ENCODE measurements around the gene TET2. TPM values are rescaled to one million over a fixed set of nuclear protein-coding genes. Genes with fewer than 3 reads are reported as not detected.

Gene TET2
- total RNA-seq, 1 donor from 2014 or later: 34.8 TPM

DNA sequence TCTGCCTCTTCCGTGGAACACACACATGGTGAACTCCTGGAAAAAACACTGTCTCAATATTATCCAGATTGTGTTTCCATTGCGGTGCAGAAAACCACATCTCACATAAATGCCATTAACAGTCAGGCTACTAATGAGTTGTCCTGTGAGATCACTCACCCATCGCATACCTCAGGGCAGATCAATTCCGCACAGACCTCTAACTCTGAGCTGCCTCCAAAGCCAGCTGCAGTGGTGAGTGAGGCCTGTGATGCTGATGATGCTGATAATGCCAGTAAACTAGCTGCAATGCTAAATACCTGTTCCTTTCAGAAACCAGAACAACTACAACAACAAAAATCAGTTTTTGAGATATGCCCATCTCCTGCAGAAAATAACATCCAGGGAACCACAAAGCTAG lies 87.9 kb downstream of the TET2 start:
- H3K27me3 Mint-ChIP-seq: no peaks in the 10 kb centered on the region
- no peak for DNase-seq (ENCODE audit: extremely low spot score, unreplicated experiment)

DNA sequence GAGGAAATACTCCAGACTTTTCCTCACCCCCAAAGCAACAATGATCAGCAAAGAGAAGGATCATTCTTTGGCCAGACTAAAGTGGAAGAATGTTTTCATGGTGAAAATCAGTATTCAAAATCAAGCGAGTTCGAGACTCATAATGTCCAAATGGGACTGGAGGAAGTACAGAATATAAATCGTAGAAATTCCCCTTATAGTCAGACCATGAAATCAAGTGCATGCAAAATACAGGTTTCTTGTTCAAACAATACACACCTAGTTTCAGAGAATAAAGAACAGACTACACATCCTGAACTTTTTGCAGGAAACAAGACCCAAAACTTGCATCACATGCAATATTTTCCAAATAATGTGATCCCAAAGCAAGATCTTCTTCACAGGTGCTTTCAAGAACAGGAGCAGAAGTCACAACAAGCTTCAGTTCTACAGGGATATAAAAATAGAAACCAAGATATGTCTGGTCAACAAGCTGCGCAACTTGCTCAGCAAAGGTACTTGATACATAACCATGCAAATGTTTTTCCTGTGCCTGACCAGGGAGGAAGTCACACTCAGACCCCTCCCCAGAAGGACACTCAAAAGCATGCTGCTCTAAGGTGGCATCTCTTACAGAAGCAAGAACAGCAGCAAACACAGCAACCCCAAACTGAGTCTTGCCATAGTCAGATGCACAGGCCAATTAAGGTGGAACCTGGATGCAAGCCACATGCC lies 89.7 kb downstream of the TET2 start:
- peaks cover 49% of the 10 kb centered on the region for H3K36me3 Mint-ChIP-seq
- TF ChIP-seq, protein P1, sequence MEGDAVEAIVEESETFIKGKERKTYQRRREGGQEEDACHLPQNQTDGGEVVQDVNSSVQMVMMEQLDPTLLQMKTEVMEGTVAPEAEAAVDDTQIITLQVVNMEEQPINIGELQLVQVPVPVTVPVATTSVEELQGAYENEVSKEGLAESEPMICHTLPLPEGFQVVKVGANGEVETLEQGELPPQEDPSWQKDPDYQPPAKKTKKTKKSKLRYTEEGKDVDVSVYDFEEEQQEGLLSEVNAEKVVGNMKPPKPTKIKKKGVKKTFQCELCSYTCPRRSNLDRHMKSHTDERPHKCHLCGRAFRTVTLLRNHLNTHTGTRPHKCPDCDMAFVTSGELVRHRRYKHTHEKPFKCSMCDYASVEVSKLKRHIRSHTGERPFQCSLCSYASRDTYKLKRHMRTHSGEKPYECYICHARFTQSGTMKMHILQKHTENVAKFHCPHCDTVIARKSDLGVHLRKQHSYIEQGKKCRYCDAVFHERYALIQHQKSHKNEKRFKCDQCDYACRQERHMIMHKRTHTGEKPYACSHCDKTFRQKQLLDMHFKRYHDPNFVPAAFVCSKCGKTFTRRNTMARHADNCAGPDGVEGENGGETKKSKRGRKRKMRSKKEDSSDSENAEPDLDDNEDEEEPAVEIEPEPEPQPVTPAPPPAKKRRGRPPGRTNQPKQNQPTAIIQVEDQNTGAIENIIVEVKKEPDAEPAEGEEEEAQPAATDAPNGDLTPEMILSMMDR (conservative IDR thresholded peaks at IDR 0.05): no peak
- no peak overlapping the region for H3K27ac Mint-ChIP-seq
- no peaks in the 10 kb centered on the region for H3K27me3 Mint-ChIP-seq
- no peak overlapping the region for H3K4me3 Mint-ChIP-seq
- DNase-seq (ENCODE audit: extremely low spot score, unreplicated experiment): no peak
- no peaks in the 10 kb centered on the region for H3K9me3 Mint-ChIP-seq
- no peaks in the 10 kb centered on the region for H3K4me1 Mint-ChIP-seq (ENCODE audit: unreplicated experiment)

More for the DNA sequence above, 87.9 kb downstream of the TET2 start:
- H3K4me3 Mint-ChIP-seq: no peak overlapping the region
- TF ChIP-seq, protein P1 (conservative IDR thresholded peaks at IDR 0.05): no peak
- H3K4me1 Mint-ChIP-seq (ENCODE audit: unreplicated experiment): no peaks in the 10 kb centered on the region
- H3K9me3 Mint-ChIP-seq: no peaks in the 10 kb centered on the region
- H3K27ac Mint-ChIP-seq: no peak overlapping the region
- H3K36me3 Mint-ChIP-seq: peaks cover 41% of the 10 kb centered on the region

DNA sequence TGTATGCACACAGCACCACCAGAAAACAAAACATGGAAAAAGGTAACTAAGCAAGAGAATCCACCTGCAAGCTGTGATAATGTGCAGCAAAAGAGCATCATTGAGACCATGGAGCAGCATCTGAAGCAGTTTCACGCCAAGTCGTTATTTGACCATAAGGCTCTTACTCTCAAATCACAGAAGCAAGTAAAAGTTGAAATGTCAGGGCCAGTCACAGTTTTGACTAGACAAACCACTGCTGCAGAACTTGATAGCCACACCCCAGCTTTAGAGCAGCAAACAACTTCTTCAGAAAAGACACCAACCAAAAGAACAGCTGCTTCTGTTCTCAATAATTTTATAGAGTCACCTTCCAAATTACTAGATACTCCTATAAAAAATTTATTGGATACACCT lies 90.2 kb downstream of the TET2 start:
- H3K36me3 Mint-ChIP-seq: peaks cover 49% of the 10 kb centered on the region
- no peak overlapping the region for H3K4me3 Mint-ChIP-seq
- no peaks in the 10 kb centered on the region for H3K27me3 Mint-ChIP-seq
- H3K4me1 Mint-ChIP-seq (ENCODE audit: unreplicated experiment): no peaks in the 10 kb centered on the region
- DNase-seq (ENCODE audit: extremely low spot score, unreplicated experiment): no peak
- TF ChIP-seq, protein P1 (conservative IDR thresholded peaks at IDR 0.05): no peak
- H3K9me3 Mint-ChIP-seq: no peaks in the 10 kb centered on the region
- H3K27ac Mint-ChIP-seq: no peak overlapping the region

DNA sequence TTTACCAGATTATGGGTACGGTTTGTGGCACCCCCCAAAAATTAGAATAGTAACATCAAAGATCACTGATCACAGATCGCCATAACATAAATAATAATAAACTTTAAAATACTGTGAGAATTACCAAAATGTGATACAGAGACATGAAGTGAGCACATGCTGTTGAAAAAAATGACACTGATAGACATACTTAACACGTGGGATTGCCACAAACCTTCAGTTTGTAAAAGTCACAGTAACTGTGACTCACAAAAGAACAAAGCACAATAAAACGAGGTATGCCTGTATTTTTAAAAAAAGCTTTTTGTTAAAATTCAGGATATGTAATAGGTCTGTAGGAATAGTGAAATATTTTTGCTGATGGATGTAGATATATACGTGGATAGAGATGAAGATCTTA lies 93.4 kb downstream of the TET2 start:
- no peak for DNase-seq (ENCODE audit: extremely low spot score, unreplicated experiment)
- no peaks in the 10 kb centered on the region for H3K27me3 Mint-ChIP-seq
- H3K27ac Mint-ChIP-seq: no peak overlapping the region
- TF ChIP-seq, protein P1 (conservative IDR thresholded peaks at IDR 0.05): no peak
- H3K4me3 Mint-ChIP-seq: no peak overlapping the region
- no peaks in the 10 kb centered on the region for H3K9me3 Mint-ChIP-seq
- peaks cover 44% of the 10 kb centered on the region for H3K36me3 Mint-ChIP-seq
- no peaks in the 10 kb centered on the region for H3K4me1 Mint-ChIP-seq (ENCODE audit: unreplicated experiment)

DNA sequence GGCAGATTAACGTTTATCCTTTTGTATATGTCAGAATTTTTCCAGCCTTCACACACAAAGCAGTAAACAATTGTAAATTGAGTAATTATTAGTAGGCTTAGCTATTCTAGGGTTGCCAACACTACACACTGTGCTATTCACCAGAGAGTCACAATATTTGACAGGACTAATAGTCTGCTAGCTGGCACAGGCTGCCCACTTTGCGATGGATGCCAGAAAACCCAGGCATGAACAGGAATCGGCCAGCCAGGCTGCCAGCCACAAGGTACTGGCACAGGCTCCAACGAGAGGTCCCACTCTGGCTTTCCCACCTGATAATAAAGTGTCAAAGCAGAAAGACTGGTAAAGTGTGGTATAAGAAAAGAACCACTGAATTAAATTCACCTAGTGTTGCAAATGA lies 94.8 kb downstream of the TET2 start:
- no peak for DNase-seq (ENCODE audit: extremely low spot score, unreplicated experiment)
- Mint-ChIP-seq H3K9me3 (no peaks in the 10 kb centered on the region), H3K4me3 (no peak overlapping the region), H3K36me3 (peaks cover 31% of the 10 kb centered on the region), H3K27ac (no peak overlapping the region), H3K27me3 (no peaks in the 10 kb centered on the region), H3K4me1 (ENCODE audit: unreplicated experiment) (no peaks in the 10 kb centered on the region)
- TF ChIP-seq, protein P1 (conservative IDR thresholded peaks at IDR 0.05): no peak
